Stimulated activated naive CD8-positive, alpha-beta T cell treated with anti-CD3 and anti-CD28 coated beads, Interleukin-15, Interleukin-2, amounts not matched to agents 100 ng/mL and 50 ng/mL, for 24 hours (primary cell): Measurements from ENCODE around the gene HIP1.
A peak's percentile ranks its signal among the peaks of the same experiment; 100 is the strongest.
"Not testable (repeated sequence)": the region's sequence is repeated elsewhere in the genome, so short reads cannot be mapped to it uniquely, and the experiment has no call there.

ENCODE experiments used
- H3K27ac Mint-ChIP-seq: one replicate; pipeline ENCODE4 v1.8.0; 2021; ENCODE audit warnings: mild to moderate bottlenecking, mixed read lengths
- H3K27me3 Mint-ChIP-seq: one replicate; pipeline ENCODE4 v1.8.0; 2021; ENCODE audit warnings: mixed read lengths
- H3K36me3 Mint-ChIP-seq: one replicate; pipeline ENCODE4 v1.8.0; 2021; ENCODE audit warnings: low read depth, mixed read lengths
- H3K4me1 Mint-ChIP-seq: one replicate; pipeline ENCODE4 v1.8.0; 2021; ENCODE audit warnings: low read depth, mixed read lengths
- H3K4me3 Mint-ChIP-seq: one replicate; pipeline ENCODE4 v1.8.0; 2021; ENCODE audit warnings: mild to moderate bottlenecking, mixed read lengths
- H3K9me3 Mint-ChIP-seq: one replicate; pipeline ENCODE4 v1.8.0; 2021; ENCODE audit warnings: mixed read lengths

Gene HIP1

GRCh38 chr7:75738604-75738974 lies at the start of gene HIP1:
Gene HIP1, minus strand, starts transcription at chr7:75738941. Its CDS starts 21 bp downstream, at chr7:75738920.
- H3K36me3 Mint-ChIP-seq = no peaks in the 10 kb centered on the region
- H3K4me3 Mint-ChIP-seq = peak within 1 kb of the TSS; percentile 95
- H3K27ac Mint-ChIP-seq = peak within 1 kb of the TSS; percentile 95
- H3K4me1 Mint-ChIP-seq = peaks cover 32% of the 10 kb centered on the region
- no peaks in the 10 kb centered on the region for H3K9me3 Mint-ChIP-seq
- H3K27me3 Mint-ChIP-seq = peaks cover 14% of the 10 kb centered on the region

DNA sequence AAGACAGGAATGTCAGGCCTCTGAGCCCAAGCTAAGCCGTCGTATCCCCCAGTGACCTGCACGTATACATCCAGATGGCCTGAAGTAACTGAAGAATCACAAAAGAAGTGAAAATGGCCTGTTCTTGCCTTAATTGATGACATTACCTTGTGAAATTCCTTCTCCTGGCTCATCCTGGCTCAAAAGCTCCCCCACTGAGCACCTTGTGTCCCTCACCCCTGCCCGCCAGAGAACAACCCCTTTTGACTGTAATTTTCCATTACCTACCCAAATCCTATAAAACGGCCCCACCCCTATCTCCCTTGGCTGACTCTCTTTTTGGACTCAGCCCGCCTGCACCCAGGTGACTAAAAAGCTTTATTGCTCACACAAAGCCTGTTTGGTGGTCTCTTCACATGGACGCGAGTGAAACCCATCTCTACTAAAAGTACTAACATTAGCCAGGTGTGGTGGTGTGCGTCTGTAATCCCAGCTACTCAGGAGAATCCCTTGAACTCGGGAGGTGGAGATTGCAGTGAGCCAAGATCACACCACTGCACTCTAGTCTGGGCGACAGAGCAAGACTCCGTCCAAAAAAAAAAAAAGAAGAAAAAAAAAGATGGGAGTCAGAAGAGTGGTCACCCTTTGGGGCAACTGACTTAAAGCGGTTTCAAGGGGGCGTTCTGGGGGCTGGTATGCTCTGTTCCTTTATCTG lies 49.6 kb upstream of the HIP1 start:
- H3K4me3 Mint-ChIP-seq, H3K4me1 Mint-ChIP-seq, H3K27ac Mint-ChIP-seq, H3K9me3 Mint-ChIP-seq, H3K27me3 Mint-ChIP-seq, H3K36me3 Mint-ChIP-seq: not testable (repeated sequence)

DNA sequence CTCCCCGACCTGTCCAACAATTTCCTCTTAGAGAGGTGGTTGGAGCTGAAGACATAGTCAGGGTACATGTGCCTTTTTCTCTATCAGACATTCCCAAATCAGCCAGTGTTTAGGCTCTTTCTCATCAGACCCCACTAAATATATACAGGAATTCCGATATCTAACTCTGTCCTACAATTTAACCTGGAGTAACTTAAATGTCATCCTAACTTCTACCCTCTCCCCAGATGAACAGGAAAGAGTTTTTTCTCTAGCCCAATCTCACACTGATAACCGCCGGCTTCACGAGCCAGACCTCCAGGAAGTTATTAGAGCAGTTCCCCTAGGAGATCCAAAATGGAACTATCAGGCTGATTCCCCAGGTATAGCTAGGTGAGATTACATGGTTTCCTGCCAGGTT lies 44.3 kb upstream of the HIP1 start:
- not testable (repeated sequence) for H3K27ac Mint-ChIP-seq
- Mint-ChIP-seq H3K27me3 (peaks cover 28% of the 10 kb centered on the region), H3K4me1 (peaks cover 21% of the 10 kb centered on the region)

DNA sequence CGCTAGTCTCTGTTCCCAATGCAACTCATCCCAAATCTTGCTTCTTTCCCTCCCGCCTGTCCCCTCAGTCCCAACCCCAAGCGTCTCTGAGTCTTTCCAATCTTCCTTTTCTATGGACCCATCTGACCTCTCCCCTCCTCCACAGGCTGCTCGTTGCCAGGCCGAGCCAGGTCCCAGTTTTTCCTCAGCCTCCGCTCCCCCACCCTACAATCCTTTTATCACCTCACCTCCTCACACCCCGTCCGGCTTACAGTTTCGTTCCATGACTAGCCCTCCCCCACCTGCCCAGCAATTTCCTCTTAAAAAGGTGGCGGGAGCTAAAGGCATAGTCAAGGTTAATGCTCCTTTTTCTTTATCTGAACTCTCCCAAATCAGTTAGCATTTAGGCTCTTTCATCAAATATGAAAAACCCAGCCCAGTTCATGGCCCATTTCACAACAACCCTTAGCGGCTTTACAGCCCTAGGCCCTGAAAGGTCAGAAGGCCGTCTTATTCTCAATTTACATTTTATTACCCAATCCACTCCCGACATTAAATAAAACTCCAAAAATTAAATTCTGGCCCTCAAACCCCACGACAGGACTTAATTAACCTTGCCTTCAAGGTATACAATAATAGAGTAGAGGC lies 42.0 kb upstream of the HIP1 start:
- peaks cover 43% of the 10 kb centered on the region for H3K4me1 Mint-ChIP-seq
- H3K27ac Mint-ChIP-seq, H3K9me3 Mint-ChIP-seq, H3K4me3 Mint-ChIP-seq, H3K36me3 Mint-ChIP-seq: not testable (repeated sequence)
- H3K27me3 Mint-ChIP-seq = peaks cover 28% of the 10 kb centered on the region

More for the DNA sequence above, 44.3 kb upstream of the HIP1 start:
- H3K9me3 Mint-ChIP-seq, H3K36me3 Mint-ChIP-seq, H3K4me3 Mint-ChIP-seq: not testable (repeated sequence)

- not testable (repeated sequence) for H3K9me3 Mint-ChIP-seq, H3K4me3 Mint-ChIP-seq, H3K36me3 Mint-ChIP-seq
- H3K27me3 Mint-ChIP-seq = peaks cover 28% of the 10 kb centered on the region
- peak overlapping the region; percentile 28 for H3K27ac Mint-ChIP-seq
- peaks cover 50% of the 10 kb centered on the region for H3K4me1 Mint-ChIP-seq
These were observed 40.8 kb upstream of the HIP1 start for GRCh38 chr7:75779516-75779915.

- H3K27ac Mint-ChIP-seq, H3K36me3 Mint-ChIP-seq, H3K4me3 Mint-ChIP-seq, H3K9me3 Mint-ChIP-seq: not testable (repeated sequence)
- Mint-ChIP-seq H3K27me3 (peaks cover 28% of the 10 kb centered on the region), H3K4me1 (peaks cover 50% of the 10 kb centered on the region)
These were observed 40.3 kb upstream of the HIP1 start for GRCh38 chr7:75779035-75779434.

GRCh38 chr7:75776295-75776971 lies 37.7 kb upstream of the HIP1 start:
- H3K27ac Mint-ChIP-seq = peak overlapping the region; percentile 91
- H3K4me1 Mint-ChIP-seq = peaks cover 50% of the 10 kb centered on the region

GRCh38 chr7:75773958-75774357 lies 35.2 kb upstream of the HIP1 start:
- H3K4me1 Mint-ChIP-seq = peaks cover 38% of the 10 kb centered on the region
- peak overlapping the region; percentile 58 for H3K27ac Mint-ChIP-seq
- not testable (repeated sequence) for H3K4me3 Mint-ChIP-seq, H3K36me3 Mint-ChIP-seq, H3K9me3 Mint-ChIP-seq, H3K27me3 Mint-ChIP-seq

More at GRCh38 chr7:75776295-75776971, 37.7 kb upstream of the HIP1 start:
- Mint-ChIP-seq H3K4me3 (peak overlapping the region; percentile 45), H3K36me3 (no peaks in the 10 kb centered on the region), H3K27me3 (peaks cover 11% of the 10 kb centered on the region), H3K9me3 (no peaks in the 10 kb centered on the region)

DNA sequence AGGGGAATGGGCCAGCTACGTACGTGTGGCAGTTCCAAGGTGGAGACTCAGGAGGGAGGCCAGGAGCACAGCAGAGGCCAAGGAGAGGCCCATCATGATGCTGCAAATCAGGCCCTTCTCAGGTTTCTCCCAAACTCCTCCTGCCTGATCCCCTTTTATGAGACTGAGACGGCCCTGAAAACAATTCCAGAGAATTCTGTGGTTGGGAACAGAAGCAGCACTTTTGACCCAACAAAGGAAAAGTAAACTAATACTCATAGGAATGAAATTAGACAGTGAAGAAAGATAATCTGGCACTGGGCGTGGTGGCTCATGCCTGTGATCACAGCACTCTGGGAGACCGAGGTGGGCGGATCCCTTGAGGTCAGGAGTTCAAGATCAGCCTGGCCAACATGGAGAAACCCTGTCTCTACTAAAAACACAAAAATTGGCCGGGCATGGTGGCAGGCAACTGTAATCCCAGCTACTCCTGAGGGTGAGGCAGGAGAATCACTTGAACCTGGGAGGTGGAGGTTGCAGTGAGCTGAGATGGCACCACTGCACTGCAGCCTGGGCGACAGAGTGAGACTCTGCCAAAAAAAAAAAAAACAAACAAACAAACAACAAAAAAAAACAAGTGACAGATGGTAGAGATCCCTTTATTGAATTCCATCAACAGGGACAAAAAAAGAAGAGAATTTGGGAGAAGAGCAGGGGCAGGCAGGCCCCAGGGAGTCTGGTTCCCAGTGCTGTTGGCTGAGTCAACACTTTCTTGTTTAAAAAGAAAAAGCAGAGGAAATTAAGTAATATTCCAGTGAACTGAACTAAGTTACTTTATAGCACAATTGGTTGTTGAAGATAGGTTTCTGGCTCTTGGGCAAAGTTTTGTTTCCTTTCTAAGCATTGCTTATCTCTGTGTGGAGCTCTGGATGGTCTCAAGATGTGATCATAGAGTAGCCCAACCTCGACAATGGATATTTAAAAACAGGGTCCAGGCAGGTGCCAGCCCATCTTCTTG lies 33.6 kb upstream of the HIP1 start, which contains the start of gene CCL26:
Gene CCL26, minus strand, starts transcription at position 131 of the 997 bp plus-strand sequence. Its CDS starts 35 bp downstream, at position 96.
- Mint-ChIP-seq H3K4me3 (no peak within 1 kb of the TSS), H3K36me3 (no peaks in the 10 kb centered on the region), H3K4me1 (peaks cover 23% of the 10 kb centered on the region), H3K9me3 (no peaks in the 10 kb centered on the region), H3K27ac (no peak within 1 kb of the TSS), H3K27me3 (no peaks in the 10 kb centered on the region)

DNA sequence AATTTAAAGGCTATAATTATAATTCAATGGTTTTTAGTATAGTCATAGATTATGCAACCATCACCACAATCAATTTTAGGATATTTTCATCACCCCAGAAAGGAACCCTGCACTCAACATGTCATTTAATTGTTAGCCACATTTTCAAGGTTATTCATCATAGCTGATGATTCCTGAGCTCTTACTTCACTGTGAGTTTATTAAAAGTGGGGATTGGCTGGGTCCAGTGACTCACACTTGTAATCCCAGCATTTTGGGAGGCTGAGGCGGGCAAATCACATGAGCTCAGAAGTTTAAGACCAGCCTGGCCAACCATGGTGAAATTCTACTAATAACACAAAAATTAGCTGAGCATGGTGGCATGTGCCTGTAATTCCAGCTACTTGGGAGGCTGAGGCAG lies 32.5 kb upstream of the HIP1 start:
- no peaks in the 10 kb centered on the region for H3K36me3 Mint-ChIP-seq
- no peaks in the 10 kb centered on the region for H3K9me3 Mint-ChIP-seq
- H3K4me3 Mint-ChIP-seq = no peak overlapping the region
- H3K27me3 Mint-ChIP-seq = no peaks in the 10 kb centered on the region
- peaks cover 12% of the 10 kb centered on the region for H3K4me1 Mint-ChIP-seq
- H3K27ac Mint-ChIP-seq = no peak overlapping the region

GRCh38 chr7:75762350-75762917 lies 23.7 kb upstream of the HIP1 start:
- Mint-ChIP-seq H3K27ac (no peak overlapping the region), H3K36me3 (no peaks in the 10 kb centered on the region), H3K27me3 (no peaks in the 10 kb centered on the region), H3K4me3 (no peak overlapping the region), H3K9me3 (no peaks in the 10 kb centered on the region), H3K4me1 (peaks cover 5% of the 10 kb centered on the region)

- H3K4me1 Mint-ChIP-seq, H3K36me3 Mint-ChIP-seq, H3K9me3 Mint-ChIP-seq, H3K4me3 Mint-ChIP-seq, H3K27ac Mint-ChIP-seq, H3K27me3 Mint-ChIP-seq: not testable (repeated sequence)
These were observed 23.1 kb upstream of the HIP1 start for GRCh38 chr7:75761801-75762200.

- Mint-ChIP-seq H3K27me3 (no peaks in the 10 kb centered on the region), H3K4me1 (peaks cover 5% of the 10 kb centered on the region), H3K36me3 (no peaks in the 10 kb centered on the region), H3K4me3 (no peak overlapping the region), H3K27ac (no peak overlapping the region), H3K9me3 (no peaks in the 10 kb centered on the region)
These were observed 19.8 kb upstream of the HIP1 start for GRCh38 chr7:75758491-75758890.

DNA sequence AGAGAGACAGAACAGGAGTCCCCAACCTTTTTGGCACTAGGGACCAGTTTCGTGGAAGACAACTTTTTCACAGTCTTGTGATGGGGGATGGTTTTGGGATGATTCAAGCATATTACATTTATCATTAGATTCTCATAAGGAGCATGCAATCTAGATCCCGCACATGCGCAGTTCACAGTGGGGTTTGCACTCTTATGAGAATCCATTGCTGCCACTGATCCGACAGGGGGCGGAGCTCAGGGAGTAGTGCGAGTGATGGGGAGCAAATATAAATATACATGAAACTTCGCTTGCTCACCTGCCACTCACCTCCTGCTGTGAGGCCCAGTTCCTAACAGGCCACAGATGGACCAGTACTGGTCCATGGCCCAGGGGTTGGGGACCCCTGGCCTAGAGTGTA lies 19.1 kb upstream of the HIP1 start:
- no peak overlapping the region for H3K4me3 Mint-ChIP-seq
- H3K4me1 Mint-ChIP-seq = peaks cover 5% of the 10 kb centered on the region
- H3K27me3 Mint-ChIP-seq = no peaks in the 10 kb centered on the region
- H3K36me3 Mint-ChIP-seq = no peaks in the 10 kb centered on the region
- no peaks in the 10 kb centered on the region for H3K9me3 Mint-ChIP-seq
- no peak overlapping the region for H3K27ac Mint-ChIP-seq
